Stimulated activated CD8-positive, alpha-beta memory T cell treated with anti-CD3 and anti-CD28 coated beads, Interleukin-7, amount 100 ng/mL, for 4 hours (primary cell): ENCODE results near the gene TLN1.

Source experiments
- DNase-seq, 2 donors: peaks; one replicate each; pipeline ENCODE4 v3.0.0-alpha.2; 2020; ENCODE audit warnings: low read depth in 2 of 2

TLN1 gene

DNA sequence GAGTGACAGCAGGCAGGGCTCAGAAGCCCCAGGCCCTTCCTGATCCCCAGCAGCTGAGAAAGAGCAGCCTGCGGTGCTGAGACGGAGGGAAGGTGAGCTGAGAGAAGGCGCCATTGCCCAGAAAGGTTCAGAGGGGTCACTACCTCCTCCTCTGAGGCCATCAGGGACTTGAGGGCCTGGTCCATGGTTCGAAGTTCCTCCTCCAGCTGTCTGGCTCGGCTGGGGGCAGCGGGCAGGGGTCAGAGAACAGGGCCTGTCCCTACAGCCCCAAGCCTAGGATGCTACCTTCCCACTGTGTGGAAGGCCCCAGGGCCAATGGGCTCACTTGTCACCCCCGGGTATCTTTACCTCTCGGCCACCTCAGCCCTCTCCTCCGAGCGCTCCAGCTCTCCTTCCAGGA lies 47.1 kb downstream of the TLN1 start:
- DNase-seq = no peak

- DNase-seq = no peak
These were observed 48.7 kb downstream of the TLN1 start for GRCh38 chr9:35683323-35683722.

DNA sequence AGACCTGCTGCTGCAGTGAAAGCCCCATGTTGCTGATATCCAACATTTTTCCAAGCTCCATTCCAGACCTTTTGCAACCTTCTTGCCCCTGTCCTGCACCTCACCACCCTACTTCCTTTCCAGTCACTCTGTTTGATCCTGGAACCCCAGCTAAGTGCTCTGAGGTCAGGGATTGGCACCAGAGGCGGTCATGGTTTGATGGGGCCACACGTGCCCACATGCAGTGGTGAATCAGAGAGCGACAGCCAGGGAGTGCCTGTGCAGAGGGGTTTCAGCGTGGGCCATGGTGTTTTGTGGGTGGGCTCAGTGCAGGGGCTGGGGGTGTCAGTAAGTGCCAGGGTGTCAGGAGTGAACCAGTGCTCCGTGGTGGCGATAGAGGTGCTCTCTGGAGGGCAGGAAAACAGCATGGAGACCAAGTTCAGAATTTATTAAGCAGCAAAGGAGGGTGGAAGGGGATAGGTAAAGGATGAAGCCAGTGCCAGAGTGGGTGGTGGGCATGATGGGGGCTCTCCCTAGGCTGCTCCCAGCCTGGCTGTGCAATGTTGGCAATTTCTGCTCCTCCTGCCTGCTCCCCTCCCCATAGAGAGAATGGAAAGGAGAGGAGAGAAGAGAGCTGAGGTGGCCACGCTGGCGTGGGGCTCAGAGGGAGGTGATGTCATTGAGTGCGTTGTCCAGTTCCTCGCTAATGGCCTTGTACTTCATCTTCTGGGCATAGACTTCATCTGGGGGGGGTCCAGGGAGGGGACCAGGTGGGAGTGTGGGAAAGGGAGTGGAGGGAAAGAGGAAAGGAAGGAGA lies 49.3 kb downstream of the TLN1 start:
- DNase-seq = no peak

DNA sequence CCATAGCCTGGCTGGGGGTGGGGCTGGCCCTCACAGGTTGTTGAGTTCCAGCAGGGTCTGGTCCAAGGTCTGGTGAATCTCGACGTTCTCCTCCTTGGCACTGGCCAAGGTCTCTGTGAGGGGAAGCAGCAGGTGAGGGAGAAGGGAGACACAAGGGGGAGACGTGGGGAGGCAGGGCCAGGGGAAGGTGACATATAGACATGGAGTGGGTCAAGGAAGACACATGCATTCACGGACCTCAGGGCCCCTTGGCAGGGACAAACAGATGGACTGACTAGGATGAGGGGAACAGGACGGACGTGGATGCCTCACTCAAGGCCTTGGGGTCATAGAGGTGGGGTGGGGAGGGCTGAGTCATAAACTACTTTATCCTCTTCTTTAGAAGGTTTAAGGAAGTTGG lies 49.9 kb downstream of the TLN1 start:
- no peak for DNase-seq

GRCh38 chr9:35681341-35682002 lies 50.5 kb downstream of the TLN1 start:
- DNase-seq = no peak

GRCh38 chr9:35680331-35681105 lies 51.5 kb downstream of the TLN1 start:
- DNase-seq = no peak

DNA sequence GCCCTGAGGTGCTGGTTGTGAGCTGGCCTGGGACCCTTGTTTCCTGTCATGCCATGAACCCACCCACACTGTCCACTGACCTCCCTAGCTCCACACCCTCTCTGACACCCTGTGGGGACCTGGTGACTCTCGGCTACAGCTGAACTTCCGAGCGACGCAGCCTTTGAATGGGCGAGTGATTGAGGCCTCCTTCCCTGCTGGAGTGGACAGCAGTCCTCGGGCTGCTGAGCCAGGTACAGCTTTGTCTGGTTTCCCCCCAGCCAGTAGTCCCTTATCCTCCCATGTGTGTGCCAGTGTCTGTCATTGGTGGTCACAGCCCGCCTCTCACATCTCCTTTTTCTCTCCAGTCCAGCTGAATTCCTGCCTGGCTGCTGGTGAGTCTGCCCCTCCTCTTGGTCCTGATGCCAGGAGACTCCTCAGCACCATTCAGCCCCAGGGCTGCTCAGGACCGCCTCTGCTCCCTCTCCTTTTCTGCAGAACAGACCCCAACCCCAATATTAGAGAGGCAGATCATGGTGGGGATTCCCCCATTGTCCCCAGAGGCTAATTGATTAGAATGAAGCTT lies 52.1 kb downstream of the TLN1 start:
- DNase-seq = no peak

DNA sequence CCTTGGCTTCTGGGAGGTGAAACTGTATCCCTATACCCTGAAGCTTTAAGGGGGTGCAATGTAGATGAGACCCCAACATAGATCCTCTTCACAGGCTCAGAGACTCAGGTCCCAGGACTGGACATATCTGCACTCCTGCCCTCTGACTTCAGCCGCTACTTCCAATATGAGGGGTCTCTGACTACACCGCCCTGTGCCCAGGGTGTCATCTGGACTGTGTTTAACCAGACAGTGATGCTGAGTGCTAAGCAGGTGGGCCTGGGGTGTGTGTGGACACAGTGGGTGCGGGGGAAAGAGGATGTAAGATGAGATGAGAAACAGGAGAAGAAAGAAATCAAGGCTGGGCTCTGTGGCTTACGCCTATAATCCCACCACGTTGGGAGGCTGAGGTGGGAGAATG lies 52.9 kb downstream of the TLN1 start:
- DNase-seq = no peak

DNA sequence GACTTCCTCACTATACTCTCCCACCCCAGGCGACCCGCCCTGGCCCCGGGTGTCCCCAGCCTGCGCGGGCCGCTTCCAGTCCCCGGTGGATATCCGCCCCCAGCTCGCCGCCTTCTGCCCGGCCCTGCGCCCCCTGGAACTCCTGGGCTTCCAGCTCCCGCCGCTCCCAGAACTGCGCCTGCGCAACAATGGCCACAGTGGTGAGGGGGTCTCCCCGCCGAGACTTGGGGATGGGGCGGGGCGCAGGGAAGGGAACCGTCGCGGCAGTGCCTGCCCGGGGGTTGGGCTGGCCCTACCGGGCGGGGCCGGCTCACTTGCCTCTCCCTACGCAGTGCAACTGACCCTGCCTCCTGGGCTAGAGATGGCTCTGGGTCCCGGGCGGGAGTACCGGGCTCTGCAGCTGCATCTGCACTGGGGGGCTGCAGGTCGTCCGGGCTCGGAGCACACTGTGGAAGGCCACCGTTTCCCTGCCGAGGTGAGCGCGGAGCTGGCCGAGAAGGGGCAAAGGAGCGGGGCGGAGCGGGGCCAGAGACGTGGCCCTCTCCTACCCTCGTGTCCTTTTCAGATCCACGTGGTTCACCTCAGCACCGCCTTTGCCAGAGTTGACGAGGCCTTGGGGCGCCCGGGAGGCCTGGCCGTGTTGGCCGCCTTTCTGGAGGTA lies 56.1 kb downstream of the TLN1 start:
- peak in 1 of 2 donors; percentile 16 for DNase-seq

GRCh38 chr9:35675204-35675603 lies 56.8 kb downstream of the TLN1 start:
- no peak for DNase-seq

GRCh38 chr9:35674025-35674361 lies 58.0 kb downstream of the TLN1 start:
- no peak for DNase-seq

GRCh38 chr9:35673132-35674024 lies 58.6 kb downstream of the TLN1 start, which contains the start of gene CA9:
Gene CA9 (plus strand): TSS chr9:35673928. CDS start chr9:35673960, 32 bp downstream.
- no peak for DNase-seq

DNA sequence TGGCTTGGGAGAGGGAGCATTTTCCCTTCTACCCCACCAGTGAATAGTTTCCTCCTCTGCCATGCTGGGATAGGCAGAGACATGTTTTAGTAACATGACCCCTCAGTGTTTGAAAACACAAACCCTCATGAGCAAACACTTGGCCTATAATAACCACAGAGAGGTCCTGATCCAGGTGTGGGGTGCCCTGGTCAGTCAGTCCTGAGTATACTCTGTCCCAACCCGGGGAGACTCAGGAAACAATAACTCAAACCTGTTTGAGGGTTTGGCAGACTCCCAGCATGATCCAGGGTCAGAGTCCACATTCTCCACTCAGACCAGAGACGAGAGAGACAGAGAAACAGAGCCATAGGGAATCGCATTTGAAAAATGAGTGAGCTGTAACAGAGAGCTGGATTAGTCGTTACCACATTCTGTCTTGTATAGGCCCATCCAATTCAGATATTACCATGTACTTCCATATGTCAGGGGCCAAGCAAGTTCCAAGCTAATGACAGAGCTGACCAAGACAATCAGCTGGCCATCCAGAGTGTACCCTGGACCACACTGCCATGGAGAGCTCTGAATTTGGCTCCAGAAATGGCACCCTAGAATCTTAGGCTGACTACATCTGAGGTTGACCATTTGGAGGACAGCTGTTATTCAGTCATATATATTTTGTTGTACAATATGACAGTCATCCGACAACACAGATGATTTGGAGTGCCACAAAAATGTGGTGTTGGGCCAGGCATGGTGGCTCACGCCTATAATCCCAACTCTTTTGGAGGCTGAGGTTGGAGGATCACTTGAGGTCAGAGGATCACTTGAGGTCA lies 62.5 kb downstream of the TLN1 start:
- no peak for DNase-seq

DNA sequence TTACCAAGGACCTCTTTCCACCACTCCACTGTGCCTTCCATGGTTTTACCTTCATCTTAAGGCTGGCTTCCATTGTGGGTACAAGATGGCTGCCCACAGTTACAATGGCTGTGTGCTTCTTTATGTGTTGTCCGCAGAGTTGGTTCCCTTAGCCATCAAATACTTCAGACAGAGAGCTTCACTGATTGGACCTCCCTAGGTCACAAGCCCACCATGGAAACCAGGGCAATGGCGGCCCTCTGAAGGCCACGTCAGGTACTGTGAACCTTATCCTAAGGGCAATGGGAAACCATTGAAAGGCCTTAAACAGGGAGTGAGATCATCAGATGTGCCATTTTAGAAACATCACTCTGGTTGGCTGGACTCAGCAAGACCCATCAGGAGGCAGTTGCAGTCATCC lies 64.1 kb downstream of the TLN1 start:
- no peak for DNase-seq

DNA sequence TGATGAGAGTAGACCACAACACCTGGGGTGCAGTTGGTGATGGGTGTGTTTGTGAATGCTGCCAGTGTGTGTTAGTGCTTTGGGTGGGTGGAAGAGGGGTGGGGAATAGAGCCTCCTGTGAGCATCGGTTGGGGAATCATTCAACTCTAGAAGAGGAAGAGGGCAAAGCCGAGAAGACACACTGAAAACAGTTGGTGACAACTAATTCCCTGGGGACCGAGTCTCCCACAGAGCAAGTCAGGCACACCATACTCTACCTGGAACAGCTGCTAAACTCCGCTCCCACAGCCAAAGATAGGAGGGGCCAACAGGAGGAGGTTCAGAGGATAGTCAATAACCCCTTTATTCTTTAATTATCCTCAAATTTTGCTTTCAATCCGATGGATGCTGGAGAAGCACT lies 65.4 kb downstream of the TLN1 start:
- no peak for DNase-seq

DNA sequence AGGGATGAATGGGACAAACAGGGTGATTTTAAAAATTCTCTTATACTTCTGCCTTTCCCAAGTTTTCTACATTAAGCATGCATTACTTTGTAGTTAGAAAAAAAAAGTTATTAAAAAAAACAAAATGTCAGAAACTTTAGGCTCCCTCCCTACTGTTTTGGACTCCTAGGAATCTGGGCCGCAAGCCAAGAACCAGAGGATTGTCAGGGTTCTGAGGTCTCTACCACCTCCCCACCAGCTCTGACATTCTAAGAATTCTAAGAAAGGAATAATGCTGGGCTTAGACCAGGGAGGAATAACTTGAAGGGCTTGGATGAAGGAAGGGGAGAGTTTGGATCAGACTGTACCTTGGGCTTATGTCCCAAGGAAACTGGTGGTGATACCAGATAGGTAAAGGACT lies 66.0 kb downstream of the TLN1 start:
- no peak for DNase-seq

DNA sequence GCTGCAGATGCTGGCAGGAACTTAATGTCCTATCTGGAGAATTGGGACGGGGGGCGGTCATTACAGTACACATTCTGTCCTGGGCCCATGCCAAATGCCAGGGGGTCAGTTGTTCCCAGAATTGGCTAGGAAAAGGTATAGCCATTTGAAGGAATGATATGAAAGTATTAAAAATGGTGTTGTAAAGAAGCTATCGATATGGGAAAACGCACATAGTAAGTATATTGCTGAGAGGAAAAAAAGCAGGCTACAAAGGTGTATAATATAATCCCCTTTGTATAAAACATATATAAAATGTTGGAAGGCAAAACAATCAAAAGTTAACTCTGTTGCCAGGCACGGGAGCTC lies 66.5 kb downstream of the TLN1 start:
- no peak for DNase-seq

GRCh38 chr9:35664531-35665470 lies 67.2 kb downstream of the TLN1 start, which contains the start of gene ARHGEF39:
Gene ARHGEF39 (minus strand): TSS chr9:35665195. CDS start chr9:35665169, 26 bp downstream.
- peak in 1 of 2 donors; percentile 55 for DNase-seq

- DNase-seq = no peak
These were observed 69.6 kb downstream of the TLN1 start for GRCh38 chr9:35662437-35662836.
